Ecto neural progenitor cell (in vitro differentiated cells): Measurements from ENCODE around the gene HOXD8.
A peak's percentile ranks its signal among the peaks of the same experiment; 100 is the strongest.

ENCODE experiments used
- DNase-seq: peaks from one replicate; pipeline ENCODE4 v3.0.0-alpha.2; 2018; ENCODE audit warnings: low spot score

HOXD8 gene

GRCh38 chr2:176117162-176117822 is 12.2 kb upstream of the HOXD8 start:
- DNase-seq: no peak

GRCh38 chr2:176117823-176118371 is 11.6 kb upstream of the HOXD8 start:
- DNase-seq: no peak

GRCh38 chr2:176118601-176119339 is 10.7 kb upstream of the HOXD8 start:
- DNase-seq: no peak

- DNase-seq: no peak
Observed at GRCh38 chr2:176120364-176121189, 8.9 kb upstream of the HOXD8 start.

GRCh38 chr2:176121190-176122051 is 8.1 kb upstream of the HOXD8 start:
- no peak for DNase-seq

- no peak for DNase-seq
Observed at GRCh38 chr2:176122052-176122682, 7.3 kb upstream of the HOXD8 start.

- DNase-seq: no peak
Observed at GRCh38 chr2:176122683-176123410, 6.7 kb upstream of the HOXD8 start, which contains the start of gene HOXD9. Gene HOXD9, plus strand, starts transcription at chr2:176122719. Its CDS starts 50 bp downstream, at chr2:176122769.

- no peak for DNase-seq
Observed at GRCh38 chr2:176123411-176124109, 5.9 kb upstream of the HOXD8 start.

GRCh38 chr2:176124110-176124946 is 5.2 kb upstream of the HOXD8 start:
- DNase-seq: no peak

- no peak for DNase-seq
Observed at GRCh38 chr2:176124947-176125771, 4.3 kb upstream of the HOXD8 start.

- DNase-seq: no peak
Observed at GRCh38 chr2:176125772-176126054, 3.8 kb upstream of the HOXD8 start.

- peak; percentile 68 for DNase-seq
Observed at GRCh38 chr2:176126929-176127773, 2.4 kb upstream of the HOXD8 start.

- DNase-seq: no peak
Observed at GRCh38 chr2:176127774-176128072, 1.8 kb upstream of the HOXD8 start.

- DNase-seq: peak; percentile 57
Observed at GRCh38 chr2:176128172-176128981, 1.1 kb upstream of the HOXD8 start.

GRCh38 chr2:176129813-176130146 is 275 bp downstream of the HOXD8 start:
- peak; percentile 59 for DNase-seq

GRCh38 chr2:176130147-176130956 is 847 bp downstream of the HOXD8 start:
- peak; percentile 65 for DNase-seq
